ENCODE data around the gene XPR1.
"Not testable (repeated sequence)": the region's sequence is repeated elsewhere in the genome, so short reads cannot be mapped to it uniquely, and the experiment has no call there.

XPR1 gene

GRCh38 chr1:180845352-180845751 lies 213.5 kb downstream of the XPR1 start:
- no peak for DNase-seq

- no peak for DNase-seq
Observed at GRCh38 chr1:180848191-180848590, 216.4 kb downstream of the XPR1 start.

GRCh38 chr1:180849031-180849775 lies 217.4 kb downstream of the XPR1 start:
- no peak for DNase-seq

GRCh38 chr1:180851995-180852887 lies 220.4 kb downstream of the XPR1 start:
- DNase-seq: no peak

GRCh38 chr1:180854001-180854400 lies 222.2 kb downstream of the XPR1 start:
- no peak for DNase-seq

GRCh38 chr1:180854456-180854855 lies 222.6 kb downstream of the XPR1 start:
- no peak for DNase-seq

GRCh38 chr1:180857947-180858725 lies 226.3 kb downstream of the XPR1 start:
- DNase-seq: not testable (repeated sequence)

GRCh38 chr1:180859306-180859705 lies 227.5 kb downstream of the XPR1 start:
- DNase-seq: no peak

- no peak for DNase-seq
Observed at GRCh38 chr1:180860535-180860934, 228.7 kb downstream of the XPR1 start.

GRCh38 chr1:180862305-180862704 lies 230.5 kb downstream of the XPR1 start:
- no peak for DNase-seq

- DNase-seq: peak; percentile 79
Observed at GRCh38 chr1:180863158-180863775, 231.4 kb downstream of the XPR1 start.

- DNase-seq: peak; percentile 67
Observed at GRCh38 chr1:180881806-180882509, 250.1 kb downstream of the XPR1 start.

- DNase-seq: no peak
Observed at GRCh38 chr1:180884588-180885300, 252.9 kb downstream of the XPR1 start.

- no peak for DNase-seq
Observed at GRCh38 chr1:180886338-180886737, 254.5 kb downstream of the XPR1 start.

- no peak for DNase-seq
Observed at GRCh38 chr1:180887841-180888240, 256.0 kb downstream of the XPR1 start.

- DNase-seq: no peak
Observed at GRCh38 chr1:180888870-180889269, 257.0 kb downstream of the XPR1 start.

GRCh38 chr1:180889325-180889724 lies 257.5 kb downstream of the XPR1 start:
- no peak for DNase-seq

GRCh38 chr1:180892272-180892671 lies 260.4 kb downstream of the XPR1 start:
- DNase-seq: no peak

- no peak for DNase-seq
Observed at GRCh38 chr1:180892675-180893074, 260.9 kb downstream of the XPR1 start.

GRCh38 chr1:180893614-180894013 lies 261.8 kb downstream of the XPR1 start:
- DNase-seq: no peak

GRCh38 chr1:180896161-180896560 lies 264.3 kb downstream of the XPR1 start:
- DNase-seq: no peak

Measured in midbrain (tissue), 1 donor.